Smooth muscle cell (in vitro differentiated cells): ENCODE measurements around the gene SYNDIG1L. TPM values are rescaled to one million over a fixed set of nuclear protein-coding genes. Genes with fewer than 3 reads are reported as not detected.
A peak's percentile ranks its signal among the peaks of the same experiment; 100 is the strongest.
"Not testable (repeated sequence)": the region's sequence is repeated elsewhere in the genome, so short reads cannot be mapped to it uniquely, and the experiment has no call there.

Source experiments
- DNase-seq: peaks from one replicate; lab custom pipeline; 2025; ENCODE audit not compliant: unreplicated experiment; lab: John Stamatoyannopoulos, UW
- H2AFZ ChIP-seq: fragments of 200-600 bp; sonication (generic); 2 replicates; pipeline ENCODE4 v1.6.0; 2016; ENCODE audit warnings: antibody characterized with exemption, low read depth, mild to moderate bottlenecking
- H3F3A ChIP-seq: fragments of 200-600 bp; sonication (generic); 2 replicates; pipeline ENCODE4 v1.6.0; 2017; ENCODE audit warnings: antibody characterized with exemption, low read depth
- H3K27ac ChIP-seq: fragments of 200-600 bp; sonication (generic); 2 replicates; pipeline ENCODE4 v1.5.1; 2016; ENCODE audit warnings: low read depth, mild to moderate bottlenecking
- H3K27me3 ChIP-seq: fragments of 200-600 bp; sonication (generic); 2 replicates; pipeline ENCODE4 v1.6.1; 2016; ENCODE audit warnings: low read depth, mild to moderate bottlenecking
- H3K36me3 ChIP-seq: fragments of 200-600 bp; sonication (generic); 2 replicates; pipeline ENCODE4 v1.5.1; 2016; ENCODE audit warnings: low read depth
- H3K4me1 ChIP-seq: fragments of 200-600 bp; sonication (generic); 2 replicates; pipeline ENCODE4 v1.5.1; 2016; ENCODE audit warnings: low read depth
- H3K4me2 ChIP-seq: fragments of 200-600 bp; sonication (generic); 2 replicates; pipeline ENCODE4 v1.6.0; 2016; ENCODE audit warnings: mild to moderate bottlenecking
- H3K4me3 ChIP-seq: fragments of 200-600 bp; sonication (generic); 2 replicates; pipeline ENCODE4 v1.5.1; 2016; ENCODE audit warnings: mild to moderate bottlenecking
- H3K79me2 ChIP-seq: fragments of 200-600 bp; sonication (generic); 2 replicates; pipeline ENCODE4 v1.6.0; 2016; ENCODE audit warnings: low read depth, mild to moderate bottlenecking
- H3K9ac ChIP-seq: fragments of 200-600 bp; sonication (generic); 2 replicates; pipeline ENCODE4 v1.6.0; 2016; ENCODE audit warnings: low read depth
- H3K9me3 ChIP-seq: fragments of 200-600 bp; sonication (generic); replicated peaks from 2 replicates; pipeline ENCODE4 v1.5.1; 2016; ENCODE audit warnings: low read depth
- H4K20me1 ChIP-seq: fragments of 200-600 bp; sonication (generic); 2 replicates; pipeline ENCODE4 v1.6.0; 2016; ENCODE audit warnings: low read depth
- WGBS: methylation state at CpG from one replicate; pipeline ENCODE4 v1.1.7; 2016; ENCODE audit warnings: low lambda C conversion rate; 5-methylcytosine and 5-hydroxymethylcytosine counted together
- polyA plus RNA-seq: library from polyadenylated mRNA; unstranded; fragments of >200 nt; fragmentation: Nextera tagmentation; extraction: Ambion mirVana; gene quantifications from 2 replicates; pipeline ENCODE4 v1.2.1, GENCODE V29; 2016
- total RNA-seq: library from RNA; depleted of rRNA; stranded (reverse); fragments of >200 nt; gene quantifications from 2 replicates; pipeline ENCODE4 v1.2.3, GENCODE V29; 2014
- TF ChIP-seq, protein P1 (sequence below): fragments of 200-600 bp; sonication (generic); IDR thresholded peaks from 2 replicates; pipeline ENCODE4 v1.5.1; 2017; ENCODE audit warnings: borderline replicate concordance, mild to moderate bottlenecking, antibody characterized with exemption; ENCODE audit not compliant: insufficient read depth, poor library complexity, severe bottlenecking

Gene SYNDIG1L
- total and polyA plus RNA-seq, 2 experiments from 2014 or later, result not detected

DNA sequence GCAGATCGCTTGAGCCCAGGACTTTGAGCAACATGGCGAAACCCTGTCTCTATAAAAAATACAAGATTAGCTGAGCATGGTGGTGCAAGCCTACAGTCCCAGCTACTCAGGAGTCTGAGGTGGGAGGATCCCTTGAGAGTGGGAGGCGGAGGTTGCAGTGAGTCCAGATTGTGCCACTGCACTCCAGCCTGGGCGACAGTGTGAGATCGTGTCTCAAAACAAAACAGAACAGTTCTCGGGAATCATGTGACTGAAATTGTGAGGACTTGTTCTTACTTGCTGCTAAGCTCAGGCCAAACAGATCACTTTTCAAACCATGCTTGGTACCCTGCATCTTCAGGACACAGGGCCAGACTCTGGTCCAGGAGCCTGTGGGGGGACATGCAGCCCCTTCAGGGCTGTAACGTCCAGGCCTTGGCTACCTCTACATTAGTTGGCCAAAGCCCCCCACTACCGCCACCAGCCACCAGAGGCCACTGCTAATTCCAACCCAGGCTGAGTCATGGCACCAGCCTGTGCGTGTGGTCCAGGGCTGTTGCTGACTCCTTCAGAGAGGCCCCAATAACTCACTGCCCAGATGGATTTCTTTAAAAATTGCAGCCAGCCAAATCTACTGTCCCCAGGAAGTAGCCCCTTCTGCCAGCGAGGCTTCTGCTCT lies 33.4 kb upstream of the SYNDIG1L start:
- Histone ChIP-seq H3F3A (no peaks in the 10 kb centered on the region), H3K27me3 (peaks cover 30% of the 10 kb centered on the region), H3K4me3 (no peak overlapping the region), H3K79me2 (no peaks in the 10 kb centered on the region), H2AFZ (no peak overlapping the region), H3K27ac (no peak overlapping the region), H3K9ac (no peak overlapping the region), H3K36me3 (no peaks in the 10 kb centered on the region), H3K9me3 (no peaks in the 10 kb centered on the region), H3K4me1 (no peaks in the 10 kb centered on the region), H3K4me2 (peak overlapping the region; percentile 38), H4K20me1 (no peaks in the 10 kb centered on the region)
- peak; percentile 21 for DNase-seq
- TF ChIP-seq, protein P1, sequence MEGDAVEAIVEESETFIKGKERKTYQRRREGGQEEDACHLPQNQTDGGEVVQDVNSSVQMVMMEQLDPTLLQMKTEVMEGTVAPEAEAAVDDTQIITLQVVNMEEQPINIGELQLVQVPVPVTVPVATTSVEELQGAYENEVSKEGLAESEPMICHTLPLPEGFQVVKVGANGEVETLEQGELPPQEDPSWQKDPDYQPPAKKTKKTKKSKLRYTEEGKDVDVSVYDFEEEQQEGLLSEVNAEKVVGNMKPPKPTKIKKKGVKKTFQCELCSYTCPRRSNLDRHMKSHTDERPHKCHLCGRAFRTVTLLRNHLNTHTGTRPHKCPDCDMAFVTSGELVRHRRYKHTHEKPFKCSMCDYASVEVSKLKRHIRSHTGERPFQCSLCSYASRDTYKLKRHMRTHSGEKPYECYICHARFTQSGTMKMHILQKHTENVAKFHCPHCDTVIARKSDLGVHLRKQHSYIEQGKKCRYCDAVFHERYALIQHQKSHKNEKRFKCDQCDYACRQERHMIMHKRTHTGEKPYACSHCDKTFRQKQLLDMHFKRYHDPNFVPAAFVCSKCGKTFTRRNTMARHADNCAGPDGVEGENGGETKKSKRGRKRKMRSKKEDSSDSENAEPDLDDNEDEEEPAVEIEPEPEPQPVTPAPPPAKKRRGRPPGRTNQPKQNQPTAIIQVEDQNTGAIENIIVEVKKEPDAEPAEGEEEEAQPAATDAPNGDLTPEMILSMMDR, result peak; percentile 59
- WGBS, result 68% methylated on average over 10 of the region's 10 CpGs

DNA sequence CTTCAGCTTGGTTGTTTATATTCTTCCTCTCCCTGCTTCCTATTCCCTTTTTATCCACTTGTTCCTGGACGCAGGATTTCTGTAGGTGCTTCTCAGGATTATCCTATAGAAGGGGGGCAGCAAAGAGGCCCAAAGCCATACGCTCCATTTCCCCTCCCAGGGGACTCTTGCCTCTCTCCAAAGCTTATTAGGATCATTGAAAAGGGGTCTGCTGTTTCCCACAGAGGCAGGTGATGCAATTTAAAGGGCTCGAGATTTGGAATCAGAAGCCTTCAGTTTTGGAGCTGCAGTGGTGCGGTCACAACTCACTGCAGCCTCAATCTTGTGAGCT lies 31.5 kb upstream of the SYNDIG1L start:
- peaks cover 15% of the 10 kb centered on the region for H3K27me3 ChIP-seq
- no peaks in the 10 kb centered on the region for H3K36me3 ChIP-seq
- no peaks in the 10 kb centered on the region for H3K79me2 ChIP-seq
- no peaks in the 10 kb centered on the region for H3K9me3 ChIP-seq
- H3K4me2 ChIP-seq, result no peak overlapping the region
- H3K4me3 ChIP-seq, result no peak overlapping the region
- no peaks in the 10 kb centered on the region for H3K4me1 ChIP-seq
- H2AFZ ChIP-seq, result no peak overlapping the region
- H4K20me1 ChIP-seq, result no peaks in the 10 kb centered on the region
- DNase-seq, result no peak
- no peak overlapping the region for H3K9ac ChIP-seq
- no peak overlapping the region for H3K27ac ChIP-seq
- no peaks in the 10 kb centered on the region for H3F3A ChIP-seq
- 86% methylated on average over 4 of the region's 4 CpGs for WGBS
- TF ChIP-seq, protein P1, result no peak

DNA sequence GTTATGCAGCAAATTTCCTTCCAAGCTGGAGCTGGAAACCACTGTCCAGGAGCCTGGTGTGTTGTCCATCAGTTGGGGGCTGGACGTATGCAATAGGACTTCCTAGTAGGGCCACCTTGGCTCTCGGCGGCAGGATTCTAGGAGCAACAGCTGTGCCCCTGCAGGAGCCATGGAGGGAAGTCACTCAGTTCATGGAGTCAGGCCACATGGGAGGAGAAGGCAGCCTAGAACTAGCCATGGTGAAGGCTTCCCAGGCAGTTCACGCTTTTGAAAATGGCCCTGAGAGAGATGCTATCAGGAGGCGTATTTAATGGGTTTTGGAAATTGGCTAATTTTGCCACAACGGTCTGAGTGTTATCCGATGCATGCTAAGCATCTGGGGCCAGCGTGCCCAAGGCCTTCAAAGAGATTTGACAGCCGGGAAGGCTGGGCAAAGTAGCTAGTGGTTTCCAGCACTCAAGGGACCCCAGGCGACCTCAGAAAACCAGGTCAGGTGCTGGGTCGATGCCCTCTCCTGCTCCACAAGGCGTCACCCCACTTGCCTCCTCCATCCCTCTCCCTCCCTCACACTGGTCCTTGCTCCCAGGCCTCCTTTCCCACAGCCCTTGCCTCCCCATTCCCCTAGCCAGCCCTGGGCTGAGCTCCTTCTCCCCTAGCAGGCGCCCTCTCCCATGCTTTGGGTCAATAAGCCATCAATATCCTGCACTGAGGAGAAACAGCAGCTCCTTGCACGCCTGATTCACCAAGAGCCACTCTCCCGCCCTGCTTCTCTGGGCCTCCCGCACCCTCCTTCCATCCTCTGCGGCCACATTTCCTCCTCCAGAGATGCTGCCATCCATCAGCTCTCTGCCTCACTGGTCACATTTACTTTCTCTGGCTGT lies 30.9 kb upstream of the SYNDIG1L start:
- H3K4me2 ChIP-seq, result no peak overlapping the region
- no peak overlapping the region for H3K4me3 ChIP-seq
- H3K79me2 ChIP-seq, result no peaks in the 10 kb centered on the region
- no peaks in the 10 kb centered on the region for H4K20me1 ChIP-seq
- H3K4me1 ChIP-seq, result no peaks in the 10 kb centered on the region
- no peak overlapping the region for H3K27ac ChIP-seq
- H3F3A ChIP-seq, result no peaks in the 10 kb centered on the region
- no peaks in the 10 kb centered on the region for H3K9me3 ChIP-seq
- no peak overlapping the region for H2AFZ ChIP-seq
- TF ChIP-seq, protein P1, result no peak
- no peaks in the 10 kb centered on the region for H3K36me3 ChIP-seq
- H3K27me3 ChIP-seq, result peaks cover 15% of the 10 kb centered on the region
- DNase-seq, result no peak
- no peak overlapping the region for H3K9ac ChIP-seq
- WGBS, result 86% methylated on average over 17 of the region's 17 CpGs

DNA sequence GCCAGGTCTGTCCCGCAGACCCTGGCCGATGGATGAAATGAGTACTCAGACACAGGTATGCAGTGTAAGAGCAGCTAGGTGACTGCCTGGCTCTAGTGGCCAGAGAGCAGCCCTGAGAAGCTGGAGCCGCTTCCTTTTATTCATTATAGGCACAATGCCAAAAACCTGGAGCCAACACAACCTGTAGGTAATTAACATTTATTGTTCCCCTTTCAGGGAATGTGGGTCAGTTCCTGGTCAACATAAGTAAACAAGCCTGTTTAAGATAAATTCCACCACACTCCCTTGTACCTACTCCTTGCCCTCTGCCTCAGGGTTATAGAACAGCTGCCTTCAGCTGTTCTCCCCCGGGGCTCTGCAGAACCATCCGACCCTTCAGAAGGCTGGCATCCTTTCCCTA lies 28.4 kb upstream of the SYNDIG1L start:
- H3K79me2 ChIP-seq, DNase-seq, H3K4me2 ChIP-seq, H2AFZ ChIP-seq, H3K27ac ChIP-seq, H3K36me3 ChIP-seq, H3K9me3 ChIP-seq, H3K4me3 ChIP-seq, H4K20me1 ChIP-seq, H3K9ac ChIP-seq, H3K4me1 ChIP-seq, H3F3A ChIP-seq: not testable (repeated sequence)
- 91% methylated on average over 5 of the region's 5 CpGs for WGBS
- H3K27me3 ChIP-seq, result peaks cover 20% of the 10 kb centered on the region
